ENCODE measurements around the gene MAPKAP1. TPM values are rescaled to one million over a fixed set of nuclear protein-coding genes. Genes with fewer than 3 reads are reported as not detected.

The MAPKAP1 gene
- total RNA-seq, 1 donor from 2014 or later, result 56.6 TPM

DNA sequence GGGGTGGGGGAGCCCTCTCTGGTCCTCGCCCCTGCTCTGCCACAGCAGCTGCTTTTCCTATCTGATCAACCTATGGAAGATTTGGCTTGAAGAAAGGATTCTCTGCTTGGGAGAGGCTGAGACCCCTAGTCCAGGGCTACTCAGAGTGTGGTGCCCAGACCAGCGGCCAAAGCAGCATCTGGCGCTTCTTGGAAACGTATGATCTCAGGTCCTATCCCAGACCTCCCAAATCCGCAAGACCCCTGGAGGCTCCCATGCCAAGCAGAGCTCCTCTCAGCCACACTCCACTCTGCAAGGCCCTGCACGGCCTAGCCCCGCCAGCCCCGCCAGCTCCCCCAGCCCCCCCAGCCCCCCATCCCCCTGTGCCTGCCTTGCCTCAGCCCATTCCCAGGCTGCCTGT lies 263.6 kb downstream of the MAPKAP1 start:
- peaks cover 14% of the 10 kb centered on the region for H3K36me3 Mint-ChIP-seq
- Histone ChIP-seq H3K4me3 (no peak overlapping the region), H3K4me2 (no peak overlapping the region), H3K79me2 (ENCODE audit: low read depth) (no peaks in the 10 kb centered on the region), H3K27me3 (no peaks in the 10 kb centered on the region), H3F3A (ENCODE audit: low read depth) (peaks cover 14% of the 10 kb centered on the region), H3K4me1 (peaks cover 26% of the 10 kb centered on the region), H4K20me1 (ENCODE audit: low read depth) (peaks cover 13% of the 10 kb centered on the region), H3K36me3 (no peaks in the 10 kb centered on the region), H3K9ac (no peak overlapping the region), H2AFZ (replicated peaks) (no peak overlapping the region), H3K9me3 (ENCODE audit: low read depth) (no peaks in the 10 kb centered on the region), H3K27ac (no peak overlapping the region)
- TF ChIP-seq EZH2 (IDR thresholded peaks at IDR 0.05) (no peak), EZH2phosphoT487 (IDR thresholded peaks at IDR 0.05) (no peak)
- TF ChIP-seq, protein P1, sequence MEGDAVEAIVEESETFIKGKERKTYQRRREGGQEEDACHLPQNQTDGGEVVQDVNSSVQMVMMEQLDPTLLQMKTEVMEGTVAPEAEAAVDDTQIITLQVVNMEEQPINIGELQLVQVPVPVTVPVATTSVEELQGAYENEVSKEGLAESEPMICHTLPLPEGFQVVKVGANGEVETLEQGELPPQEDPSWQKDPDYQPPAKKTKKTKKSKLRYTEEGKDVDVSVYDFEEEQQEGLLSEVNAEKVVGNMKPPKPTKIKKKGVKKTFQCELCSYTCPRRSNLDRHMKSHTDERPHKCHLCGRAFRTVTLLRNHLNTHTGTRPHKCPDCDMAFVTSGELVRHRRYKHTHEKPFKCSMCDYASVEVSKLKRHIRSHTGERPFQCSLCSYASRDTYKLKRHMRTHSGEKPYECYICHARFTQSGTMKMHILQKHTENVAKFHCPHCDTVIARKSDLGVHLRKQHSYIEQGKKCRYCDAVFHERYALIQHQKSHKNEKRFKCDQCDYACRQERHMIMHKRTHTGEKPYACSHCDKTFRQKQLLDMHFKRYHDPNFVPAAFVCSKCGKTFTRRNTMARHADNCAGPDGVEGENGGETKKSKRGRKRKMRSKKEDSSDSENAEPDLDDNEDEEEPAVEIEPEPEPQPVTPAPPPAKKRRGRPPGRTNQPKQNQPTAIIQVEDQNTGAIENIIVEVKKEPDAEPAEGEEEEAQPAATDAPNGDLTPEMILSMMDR (IDR thresholded peaks at IDR 0.05), result no peak
- peaks cover 68% of the 10 kb centered on the region for H3K4me1 Mint-ChIP-seq
- H3K9me3 Mint-ChIP-seq, result no peaks in the 10 kb centered on the region
- H3K27ac Mint-ChIP-seq, result no peak overlapping the region
- no peak overlapping the region for H3K4me3 Mint-ChIP-seq
- DNase-seq (ENCODE audit: low spot score), result no peak
- H3K27me3 Mint-ChIP-seq (ENCODE audit: insufficient read depth, low read depth), result no peaks in the 10 kb centered on the region

DNA sequence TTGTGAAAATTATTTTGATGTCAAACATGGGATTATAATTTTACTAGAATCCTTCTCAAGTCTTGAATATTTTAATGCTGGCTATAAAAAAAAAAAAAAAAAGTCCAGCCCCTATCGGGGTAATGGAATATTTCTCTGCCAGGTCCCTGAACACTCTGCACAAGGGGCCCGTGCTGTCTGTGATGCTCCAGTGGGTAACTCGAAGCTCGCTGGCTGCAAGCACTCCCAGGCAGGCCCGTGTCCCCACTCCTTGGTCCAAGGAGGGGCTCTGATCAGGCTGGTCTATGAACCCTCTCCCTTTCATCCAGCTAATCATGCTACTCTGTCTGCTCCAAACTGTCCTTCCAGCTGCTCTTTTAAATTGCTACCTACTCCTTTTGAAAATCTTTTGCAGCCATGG lies 264.6 kb downstream of the MAPKAP1 start:
- Mint-ChIP-seq H3K4me1 (peaks cover 68% of the 10 kb centered on the region), H3K36me3 (peaks cover 14% of the 10 kb centered on the region), H3K9me3 (no peaks in the 10 kb centered on the region), H3K27me3 (ENCODE audit: insufficient read depth, low read depth) (no peaks in the 10 kb centered on the region), H3K27ac (no peak overlapping the region), H3K4me3 (no peak overlapping the region)
- Histone ChIP-seq H3K4me2 (no peak overlapping the region), H3K4me1 (peaks cover 33% of the 10 kb centered on the region), H3K27ac (no peak overlapping the region), H4K20me1 (ENCODE audit: low read depth) (peaks cover 12% of the 10 kb centered on the region), H3K36me3 (no peaks in the 10 kb centered on the region), H3K79me2 (ENCODE audit: low read depth) (no peaks in the 10 kb centered on the region), H3F3A (ENCODE audit: low read depth) (peaks cover 10% of the 10 kb centered on the region), H2AFZ (replicated peaks) (no peak overlapping the region), H3K27me3 (no peaks in the 10 kb centered on the region), H3K9ac (no peak overlapping the region), H3K4me3 (no peak overlapping the region), H3K9me3 (ENCODE audit: low read depth) (no peaks in the 10 kb centered on the region)
- no peak for DNase-seq (ENCODE audit: low spot score)
- TF ChIP-seq, protein P1 (IDR thresholded peaks at IDR 0.05), result no peak
- no peak for TF ChIP-seq EZH2phosphoT487 (IDR thresholded peaks at IDR 0.05)
- no peak for TF ChIP-seq EZH2 (IDR thresholded peaks at IDR 0.05)

DNA sequence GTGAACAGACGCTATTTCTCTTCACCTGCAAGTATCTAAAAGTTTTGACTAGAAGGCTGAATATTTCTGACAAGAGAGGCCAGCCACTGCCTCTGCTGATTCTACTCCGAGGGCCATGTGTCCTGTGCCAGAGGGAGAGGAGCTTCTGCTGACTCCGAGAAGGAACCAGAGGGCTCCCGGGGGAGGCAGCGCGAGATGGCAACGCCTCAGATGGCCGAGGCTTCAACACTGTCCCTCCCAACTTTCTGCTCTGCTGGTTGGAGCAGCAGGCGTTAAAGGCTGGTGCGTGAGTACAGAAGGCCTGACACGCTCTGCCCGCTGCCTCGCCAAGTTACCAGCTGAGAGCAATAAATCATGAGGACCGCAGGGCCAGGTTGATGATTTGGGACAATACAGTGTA lies 266.6 kb downstream of the MAPKAP1 start:
- H3K4me1 ChIP-seq, result peaks cover 18% of the 10 kb centered on the region
- no peaks in the 10 kb centered on the region for H4K20me1 ChIP-seq (ENCODE audit: low read depth)
- no peak overlapping the region for H2AFZ ChIP-seq (replicated peaks)
- no peaks in the 10 kb centered on the region for H3K27me3 Mint-ChIP-seq (ENCODE audit: insufficient read depth, low read depth)
- H3K4me1 Mint-ChIP-seq, result peaks cover 50% of the 10 kb centered on the region
- H3F3A ChIP-seq (ENCODE audit: low read depth), result no peaks in the 10 kb centered on the region
- no peaks in the 10 kb centered on the region for H3K27me3 ChIP-seq
- H3K79me2 ChIP-seq (ENCODE audit: low read depth), result no peaks in the 10 kb centered on the region
- DNase-seq (ENCODE audit: low spot score), result no peak
- H3K4me2 ChIP-seq, result no peak overlapping the region
- no peak overlapping the region for H3K27ac ChIP-seq
- H3K36me3 Mint-ChIP-seq, result peaks cover 14% of the 10 kb centered on the region
- no peaks in the 10 kb centered on the region for H3K9me3 Mint-ChIP-seq
- H3K4me3 ChIP-seq, result no peak overlapping the region
- TF ChIP-seq, protein P1 (IDR thresholded peaks at IDR 0.05), result no peak
- TF ChIP-seq EZH2phosphoT487 (IDR thresholded peaks at IDR 0.05) (no peak), EZH2 (IDR thresholded peaks at IDR 0.05) (no peak)
- no peaks in the 10 kb centered on the region for H3K9me3 ChIP-seq (ENCODE audit: low read depth)
- no peak overlapping the region for H3K4me3 Mint-ChIP-seq
- H3K27ac Mint-ChIP-seq, result no peak overlapping the region
- H3K36me3 ChIP-seq, result no peaks in the 10 kb centered on the region
- H3K9ac ChIP-seq, result no peak overlapping the region
